Pancreas (tissue), 10 donors: ENCODE results near the gene MPPED1. TPM values are rescaled to one million over a fixed set of nuclear protein-coding genes. Genes with fewer than 3 reads are reported as not detected.

Source experiments
- ATAC-seq, 4 donors: fragments of 200-7000 bp; cut with Tn5 transposase; one replicate each; pipeline versions ENCODE4 v1.8.0 to v1.9.1; 2020; ENCODE audit warnings: mild to moderate bottlenecking in 4 of 4, moderate library complexity in 4 of 4
- DNase-seq, 6 donors: peaks; one replicate each; pipeline ENCODE4 v3.0.0-alpha.2; 2020
- FAIRE-seq: peaks from 2 replicates; lab custom pipeline; 2012; peaks lifted over from hg19 to GRCh38; lab: Jason Lieb, UNC
- H3K27ac ChIP-seq, 4 donors: fragments of 200-600 bp; sonication (generic); 1 replicate in 3 of 4; 2 replicates in 1 of 4; pipeline versions ENCODE4 v1.5.0 to v1.8.0; 2020
- H3K27me3 ChIP-seq, 4 donors: fragments of 200-600 bp; one replicate each; pipeline ENCODE4 v1.8.0; 2021
- H3K36me3 ChIP-seq, 3 donors: fragments of 200-600 bp; sonication (generic) in 1 of 3; one replicate each; pipeline versions ENCODE4 v1.5.0 to v1.8.0; 2020 to 2021
- H3K4me1 ChIP-seq, 3 donors: fragments of 200-600 bp; one replicate each; pipeline ENCODE4 v1.8.0; 2021
- H3K4me3 ChIP-seq, 4 donors: fragments of 200-600 bp; sonication (generic) in 2 of 4; one replicate each; pipeline versions ENCODE4 v1.5.0 to v1.8.0; 2020 to 2021
- H3K9me3 ChIP-seq, 4 donors: fragments of 200-600 bp; one replicate each; pipeline ENCODE4 v1.8.0; 2021
- WGBS, 2 donors: extraction: QIAGEN DNeasy Blood & Tissue Kit; methylation state at CpG; one replicate each; pipeline ENCODE4 v1.1.7; 2013; 5-methylcytosine and 5-hydroxymethylcytosine counted together
- intact Hi-C, 3 donors: fragments of 100-400 bp; cut with DNase I; formaldehyde crosslinking; loops; one replicate each; pipeline versions ENCODE4 v1.11.1 to v1.14.2; 2022
- polyA plus RNA-seq, 2 donors: library from polyadenylated mRNA; stranded (reverse); fragments of 200-250 nt; gene quantifications; one replicate each; pipeline ENCODE4 v1.2.3, GENCODE V29; 2013
- total RNA-seq, 6 donors: library from RNA; stranded (reverse); fragmentation: NEBNext Ultra II Directional in 4 of 6; extraction: Animal tissue kit (Norgen Biotek cat#: 25700) in 4 of 6; gene quantifications; one replicate each; pipeline versions ENCODE4 v1.2.1 to v1.2.4, GENCODE V29; 2021 to 2023
- TF ChIP-seq, protein P1 (sequence below), 4 donors: fragments of 200-600 bp; sonication (generic) in 3 of 4; IDR thresholded peaks; one replicate each; pipeline versions ENCODE4 v1.5.0 to v1.8.0; 2021; ENCODE audit warnings: antibody characterized with exemption in 4 of 4
- donor health status: healthy with polysubstance abuse.
- donor health status: DM: no; HTN: no; CAD: no; lungs with moderate emphysema.
- donor health status: DM: no; HTN: no; CAD: no.
- donor health status: control.
- donor health status: control.
- donor health status: Bipolar disorder and iron deficiency.
- donor health status: DM: yes; HTN: yes; CAD: no.
- donor health status: DM: no; HTN: no; CAD: no.
- donor health status: DM: no; HTN: no; CAD: no.
- donor health status: DM: yes; HTN: yes; CAD: no.

Gene MPPED1
- total and polyA plus RNA-seq, 8 donors, result 0.05 TPM; not detected in 7

DNA sequence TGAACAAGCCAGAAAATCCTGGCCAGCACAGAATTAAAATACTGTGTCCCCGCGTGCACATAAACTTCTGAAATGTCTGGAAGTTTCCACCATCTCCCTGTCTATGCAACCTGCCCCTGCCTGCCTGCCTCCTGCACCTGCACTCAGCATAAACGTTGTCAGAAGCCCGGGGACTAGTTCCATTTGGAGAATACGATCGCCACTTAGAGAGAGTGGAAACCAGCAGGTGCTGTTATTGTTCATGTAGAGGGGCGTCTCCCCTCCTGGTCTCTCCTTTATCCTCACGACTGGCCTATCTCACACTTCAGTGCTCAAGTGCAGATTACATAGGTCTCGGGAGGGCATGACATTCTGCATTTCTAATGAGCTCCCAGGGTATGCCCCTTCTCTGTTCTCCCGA lies 35.6 kb downstream of the MPPED1 start:
- no peak for FAIRE-seq
- no peaks in the 10 kb centered on the region for H3K9me3 ChIP-seq
- peaks cover 0 to 5% (median 0%) of the 10 kb centered on the region in 4 donors for H3K27me3 ChIP-seq
- H3K4me1 ChIP-seq, result no peaks in the 10 kb centered on the region
- intact Hi-C loops, result no loop called here
- WGBS, 2 donors, result 29 to 37% methylated on average over 10 of the region's 10 CpGs
- ATAC-seq, result no peak
- no peaks in the 10 kb centered on the region for H3K36me3 ChIP-seq
- DNase-seq, result no peak
- H3K4me3 ChIP-seq, result no peak overlapping the region
- TF ChIP-seq, protein P1, sequence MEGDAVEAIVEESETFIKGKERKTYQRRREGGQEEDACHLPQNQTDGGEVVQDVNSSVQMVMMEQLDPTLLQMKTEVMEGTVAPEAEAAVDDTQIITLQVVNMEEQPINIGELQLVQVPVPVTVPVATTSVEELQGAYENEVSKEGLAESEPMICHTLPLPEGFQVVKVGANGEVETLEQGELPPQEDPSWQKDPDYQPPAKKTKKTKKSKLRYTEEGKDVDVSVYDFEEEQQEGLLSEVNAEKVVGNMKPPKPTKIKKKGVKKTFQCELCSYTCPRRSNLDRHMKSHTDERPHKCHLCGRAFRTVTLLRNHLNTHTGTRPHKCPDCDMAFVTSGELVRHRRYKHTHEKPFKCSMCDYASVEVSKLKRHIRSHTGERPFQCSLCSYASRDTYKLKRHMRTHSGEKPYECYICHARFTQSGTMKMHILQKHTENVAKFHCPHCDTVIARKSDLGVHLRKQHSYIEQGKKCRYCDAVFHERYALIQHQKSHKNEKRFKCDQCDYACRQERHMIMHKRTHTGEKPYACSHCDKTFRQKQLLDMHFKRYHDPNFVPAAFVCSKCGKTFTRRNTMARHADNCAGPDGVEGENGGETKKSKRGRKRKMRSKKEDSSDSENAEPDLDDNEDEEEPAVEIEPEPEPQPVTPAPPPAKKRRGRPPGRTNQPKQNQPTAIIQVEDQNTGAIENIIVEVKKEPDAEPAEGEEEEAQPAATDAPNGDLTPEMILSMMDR (IDR thresholded peaks at IDR 0.05), result no peak
- no peak overlapping the region for H3K27ac ChIP-seq

DNA sequence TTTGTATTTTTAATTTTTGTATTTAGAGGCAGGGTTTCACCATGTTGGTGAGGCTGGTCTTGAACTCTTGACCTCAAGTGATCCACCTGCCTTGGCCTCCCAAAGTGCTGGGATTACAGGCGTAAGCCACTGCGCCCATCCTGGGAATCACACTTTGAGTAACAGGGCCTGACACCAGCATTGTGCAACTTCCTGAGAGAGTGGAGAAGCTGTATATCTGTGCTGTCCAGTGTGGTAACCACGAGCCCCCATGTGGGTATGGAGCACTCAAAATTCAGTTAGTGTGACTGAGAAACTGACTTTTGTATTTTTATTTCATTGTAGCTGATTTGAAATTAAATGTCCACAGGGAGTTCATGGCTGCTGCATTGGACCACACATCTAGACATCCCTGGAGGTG lies 36.2 kb downstream of the MPPED1 start:
- TF ChIP-seq, protein P1 (IDR thresholded peaks at IDR 0.05), result no peak
- Histone ChIP-seq H3K27me3 (peaks cover 0 to 5% (median 0%) of the 10 kb centered on the region in 4 donors), H3K27ac (no peak overlapping the region), H3K4me1 (no peaks in the 10 kb centered on the region), H3K9me3 (no peaks in the 10 kb centered on the region), H3K36me3 (no peaks in the 10 kb centered on the region), H3K4me3 (no peak overlapping the region)
- WGBS, 2 donors, result 58 to 70% methylated on average over 3 of the region's 3 CpGs
- ATAC-seq (no peak), FAIRE-seq (no peak), DNase-seq (no peak)
- intact Hi-C loops, result no loop called here

DNA sequence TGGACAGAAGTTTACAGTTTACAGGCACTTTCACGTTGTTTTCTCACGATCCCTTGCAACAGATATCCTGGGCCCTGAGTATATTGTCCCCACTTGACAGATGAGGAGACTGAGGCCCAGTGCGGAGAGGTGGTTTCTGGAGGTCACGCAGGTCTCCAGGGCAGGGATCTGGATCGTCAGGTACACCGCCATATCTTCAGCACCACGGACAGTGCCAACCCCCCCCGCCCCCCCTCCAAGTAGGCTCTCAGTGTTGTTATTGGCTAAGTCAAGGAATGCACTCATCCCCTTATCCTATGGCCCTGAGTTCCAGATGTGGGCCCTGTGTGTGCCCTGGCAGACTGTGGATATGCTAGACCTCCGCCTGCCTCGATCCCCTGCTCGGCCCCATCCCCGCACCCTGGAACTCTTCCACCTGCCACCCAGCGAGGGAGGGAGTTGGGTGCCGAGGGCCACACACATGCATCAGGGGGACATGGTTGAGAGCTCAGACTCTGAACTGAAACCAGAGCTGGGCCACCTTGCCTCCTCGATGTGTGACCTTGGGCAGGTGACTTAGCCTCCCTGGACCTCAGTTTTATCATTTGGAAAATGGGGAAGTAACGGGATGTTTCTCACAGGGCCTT lies 37.5 kb downstream of the MPPED1 start:
- no peaks in the 10 kb centered on the region for H3K4me1 ChIP-seq
- no peaks in the 10 kb centered on the region for H3K36me3 ChIP-seq
- peaks cover 0 to 5% (median 0%) of the 10 kb centered on the region in 4 donors for H3K27me3 ChIP-seq
- FAIRE-seq (no peak), DNase-seq (no peak), ATAC-seq (no peak)
- TF ChIP-seq, protein P1 (IDR thresholded peaks at IDR 0.05), result no peak
- intact Hi-C loops, result no loop called here
- 57 to 58% methylated on average over 16 of the region's 16 CpGs for WGBS, 2 donors
- H3K4me3 ChIP-seq, result no peak overlapping the region
- no peak overlapping the region for H3K27ac ChIP-seq
- H3K9me3 ChIP-seq, result no peaks in the 10 kb centered on the region

DNA sequence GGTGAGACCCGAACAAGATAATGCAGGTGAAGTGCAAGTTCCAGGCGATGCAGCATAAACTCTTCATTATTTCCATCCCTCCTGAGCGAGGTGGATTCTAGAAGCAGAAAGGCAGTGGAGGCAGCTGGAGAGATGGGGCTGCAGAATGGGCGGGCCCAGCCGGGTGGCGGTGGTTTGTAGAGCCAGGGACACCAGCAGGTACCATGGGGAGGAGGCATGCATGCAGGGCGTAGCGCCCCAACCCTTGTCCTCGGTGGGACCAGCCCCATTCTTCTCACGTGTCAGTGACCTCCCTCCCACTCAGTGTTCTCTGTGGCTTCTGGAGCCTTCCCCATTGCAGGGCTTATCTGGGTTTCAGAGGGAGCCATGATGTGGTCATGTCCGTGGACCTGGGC lies 38.0 kb downstream of the MPPED1 start:
- intact Hi-C loops, result no loop called here
- Histone ChIP-seq H3K27me3 (peaks cover 0 to 5% (median 0%) of the 10 kb centered on the region in 4 donors), H3K36me3 (no peaks in the 10 kb centered on the region), H3K9me3 (no peaks in the 10 kb centered on the region), H3K27ac (no peak overlapping the region), H3K4me3 (no peak overlapping the region), H3K4me1 (no peaks in the 10 kb centered on the region)
- DNase-seq, result no peak
- no peak for FAIRE-seq
- TF ChIP-seq, protein P1 (IDR thresholded peaks at IDR 0.05), result no peak
- ATAC-seq, result no peak
- WGBS, 2 donors, result 67 to 80% methylated on average over 11 of the region's 11 CpGs

DNA sequence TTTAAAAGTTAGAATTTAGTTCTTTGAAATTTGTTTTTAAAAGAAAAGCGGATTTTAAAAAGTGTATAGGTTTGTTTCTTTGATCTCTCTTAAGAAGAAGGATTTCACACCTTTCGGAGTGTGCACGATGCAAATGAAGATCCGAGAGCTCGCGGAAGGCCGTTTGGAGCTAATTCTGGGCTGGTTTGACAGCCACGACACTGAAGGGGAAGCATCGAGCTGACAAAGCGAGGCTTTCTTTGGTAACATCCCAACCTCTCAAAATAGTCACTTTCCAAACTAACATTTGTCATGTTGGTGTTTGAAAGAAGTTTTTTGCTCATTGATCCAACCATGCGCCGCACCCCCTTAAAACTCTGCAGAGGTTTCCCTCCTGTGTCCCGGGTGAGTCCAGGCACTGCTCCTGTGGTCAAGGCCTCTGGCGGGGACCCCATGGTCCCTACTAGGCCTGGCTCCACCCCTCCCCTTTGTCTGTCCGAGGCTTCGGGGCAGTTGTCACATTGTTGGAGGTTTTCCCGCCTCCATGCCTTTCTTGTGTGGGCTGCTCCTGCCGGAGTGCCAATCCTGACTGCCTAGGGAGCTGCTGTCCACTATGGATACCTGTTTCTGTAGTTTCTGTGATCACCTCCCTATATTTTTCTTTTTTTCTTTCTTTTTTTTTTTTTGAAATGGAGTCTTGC lies 39.7 kb downstream of the MPPED1 start:
- DNase-seq, result no peak
- Histone ChIP-seq H3K27ac (no peak overlapping the region), H3K9me3 (no peaks in the 10 kb centered on the region), H3K4me1 (no peaks in the 10 kb centered on the region), H3K4me3 (no peak overlapping the region), H3K36me3 (no peaks in the 10 kb centered on the region), H3K27me3 (peaks cover 0 to 5% (median 0%) of the 10 kb centered on the region in 4 donors)
- 54 to 59% methylated on average over 18 of the region's 18 CpGs for WGBS, 2 donors
- FAIRE-seq, result no peak
- TF ChIP-seq, protein P1 (IDR thresholded peaks at IDR 0.05), result no peak
- no peak for ATAC-seq
- intact Hi-C loops, result no loop called here
